ENCODE measurements around the gene GABRQ.
"Not testable (repeated sequence)": the region's sequence is repeated elsewhere in the genome, so short reads cannot be mapped to it uniquely, and the experiment has no call there.

The GABRQ gene

GRCh38 chrX:152663086-152663485, 25.4 kb downstream of the GABRQ start:
- no peak for DNase-seq

GRCh38 chrX:152674135-152674534, 36.4 kb downstream of the GABRQ start:
- DNase-seq: no peak

- DNase-seq: not testable (repeated sequence)
Measured at GRCh38 chrX:152674652-152675051, 37.0 kb downstream of the GABRQ start.

GRCh38 chrX:152681012-152681411, 43.3 kb downstream of the GABRQ start:
- not testable (repeated sequence) for DNase-seq

- DNase-seq: not testable (repeated sequence)
Measured at GRCh38 chrX:152697952-152698931, 60.5 kb downstream of the GABRQ start, which contains the start of gene MAGEA3. MAGEA3 (plus strand) TSS chrX:152698794; CDS start chrX:152700833, 2,039 bp downstream.

- not testable (repeated sequence) for DNase-seq
Measured at GRCh38 chrX:152700390-152700789, 62.7 kb downstream of the GABRQ start.

GRCh38 chrX:152706500-152706899, 68.8 kb downstream of the GABRQ start:
- DNase-seq: not testable (repeated sequence)
